ENCODE data around the gene MAPK1IP1L.
"Not testable (repeated sequence)": the region's sequence is repeated elsewhere in the genome, so short reads cannot be mapped to it uniquely, and the experiment has no call there.

MAPK1IP1L gene

DNA sequence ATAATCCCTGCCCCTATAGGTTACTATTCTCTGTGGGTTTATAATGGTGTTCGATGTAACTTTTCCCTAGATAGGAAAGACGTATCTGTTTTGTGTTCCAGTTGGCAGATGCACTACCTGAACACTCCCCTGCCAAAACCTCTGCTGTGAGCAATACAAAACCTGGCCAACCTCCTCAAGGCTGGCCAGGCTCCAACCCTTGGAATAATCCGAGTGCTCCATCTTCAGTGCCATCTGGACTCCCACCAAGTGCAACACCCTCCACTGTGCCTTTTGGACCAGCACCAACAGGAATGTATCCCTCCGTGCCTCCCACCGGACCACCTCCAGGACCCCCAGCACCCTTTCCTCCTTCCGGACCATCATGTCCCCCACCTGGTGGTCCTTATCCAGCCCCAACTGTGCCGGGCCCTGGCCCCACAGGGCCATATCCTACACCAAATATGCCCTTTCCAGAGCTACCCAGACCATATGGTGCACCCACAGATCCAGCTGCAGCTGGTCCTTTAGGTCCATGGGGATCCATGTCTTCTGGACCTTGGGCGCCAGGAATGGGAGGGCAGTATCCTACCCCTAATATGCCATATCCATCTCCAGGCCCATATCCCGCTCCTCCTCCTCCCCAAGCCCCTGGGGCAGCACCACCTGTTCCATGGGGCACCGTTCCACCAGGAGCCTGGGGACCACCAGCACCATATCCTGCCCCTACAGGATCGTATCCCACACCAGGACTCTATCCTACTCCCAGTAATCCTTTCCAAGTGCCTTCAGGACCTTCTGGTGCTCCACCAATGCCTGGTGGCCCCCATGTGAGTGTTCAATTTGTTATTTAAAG, 11.3 kb downstream of the MAPK1IP1L start:
- peaks cover 51% of the 10 kb centered on the region for H3K79me2 ChIP-seq (ENCODE audit: control insufficient read depth, low read length)

DNA sequence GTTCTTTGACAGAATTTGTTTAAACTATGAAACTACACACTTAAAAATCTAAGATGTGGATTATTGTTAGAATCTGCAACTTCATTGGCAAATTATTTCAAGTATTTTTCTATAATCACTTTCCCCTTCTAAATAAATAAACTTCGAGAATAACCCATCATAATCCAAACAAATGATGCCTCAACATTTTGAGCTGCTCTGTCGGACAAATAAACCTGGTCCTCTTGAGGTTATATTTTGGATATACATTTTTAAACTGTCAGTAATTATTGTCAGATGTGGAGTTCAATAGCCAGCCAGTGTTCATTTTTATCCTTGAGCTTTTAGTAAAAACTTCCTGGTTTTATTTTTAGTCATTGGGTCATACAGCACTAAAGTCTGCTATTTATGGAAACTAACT, 13.4 kb downstream of the MAPK1IP1L start:
- H3K27me3 ChIP-seq (ENCODE audit: control insufficient read depth, low read length); H3K4me2 ChIP-seq (ENCODE audit: low read length); H3K4me1 ChIP-seq (ENCODE audit: control insufficient read depth, low read length); H3K4me3 ChIP-seq (ENCODE audit: low read length); H3K27ac ChIP-seq (ENCODE audit: low read depth, low read length); H3K9me3 ChIP-seq (ENCODE audit: control insufficient read depth, insufficient read depth, low read length); H3K9me2 ChIP-seq (replicated peaks; ENCODE audit: control insufficient read depth, low read length); H4K20me1 ChIP-seq (ENCODE audit: control insufficient read depth, insufficient read depth, low read depth, low read length): not testable (repeated sequence)
- Histone ChIP-seq H3K79me2 (ENCODE audit: control insufficient read depth, low read length) (peaks cover 29% of the 10 kb centered on the region), H3F3A (ENCODE audit: control insufficient read depth, insufficient read depth) (peaks cover 29% of the 10 kb centered on the region), H3K36me3 (ENCODE audit: control insufficient read depth, low read length) (peaks cover 67% of the 10 kb centered on the region)

More for the DNA sequence above, 11.3 kb downstream of the MAPK1IP1L start:
- Histone ChIP-seq H3K27me3 (ENCODE audit: control insufficient read depth, low read length) (no peaks in the 10 kb centered on the region), H3K27ac (ENCODE audit: low read depth, low read length) (no peak overlapping the region), H3K4me3 (ENCODE audit: low read length) (no peak overlapping the region), H4K20me1 (ENCODE audit: control insufficient read depth, insufficient read depth, low read depth, low read length) (peaks cover 10% of the 10 kb centered on the region), H3K36me3 (ENCODE audit: control insufficient read depth, low read length) (peaks cover 76% of the 10 kb centered on the region), H3K4me1 (ENCODE audit: control insufficient read depth, low read length) (no peaks in the 10 kb centered on the region), H3K9me3 (ENCODE audit: control insufficient read depth, insufficient read depth, low read length) (no peaks in the 10 kb centered on the region), H3F3A (ENCODE audit: control insufficient read depth, insufficient read depth) (peaks cover 11% of the 10 kb centered on the region; the same call in 1 of the 2 replicates), H3K9me2 (replicated peaks; ENCODE audit: control insufficient read depth, low read length) (no peaks in the 10 kb centered on the region), H3K4me2 (ENCODE audit: low read length) (no peak overlapping the region)
- TF ChIP-seq, protein P1, sequence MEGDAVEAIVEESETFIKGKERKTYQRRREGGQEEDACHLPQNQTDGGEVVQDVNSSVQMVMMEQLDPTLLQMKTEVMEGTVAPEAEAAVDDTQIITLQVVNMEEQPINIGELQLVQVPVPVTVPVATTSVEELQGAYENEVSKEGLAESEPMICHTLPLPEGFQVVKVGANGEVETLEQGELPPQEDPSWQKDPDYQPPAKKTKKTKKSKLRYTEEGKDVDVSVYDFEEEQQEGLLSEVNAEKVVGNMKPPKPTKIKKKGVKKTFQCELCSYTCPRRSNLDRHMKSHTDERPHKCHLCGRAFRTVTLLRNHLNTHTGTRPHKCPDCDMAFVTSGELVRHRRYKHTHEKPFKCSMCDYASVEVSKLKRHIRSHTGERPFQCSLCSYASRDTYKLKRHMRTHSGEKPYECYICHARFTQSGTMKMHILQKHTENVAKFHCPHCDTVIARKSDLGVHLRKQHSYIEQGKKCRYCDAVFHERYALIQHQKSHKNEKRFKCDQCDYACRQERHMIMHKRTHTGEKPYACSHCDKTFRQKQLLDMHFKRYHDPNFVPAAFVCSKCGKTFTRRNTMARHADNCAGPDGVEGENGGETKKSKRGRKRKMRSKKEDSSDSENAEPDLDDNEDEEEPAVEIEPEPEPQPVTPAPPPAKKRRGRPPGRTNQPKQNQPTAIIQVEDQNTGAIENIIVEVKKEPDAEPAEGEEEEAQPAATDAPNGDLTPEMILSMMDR (IDR thresholded peaks at IDR 0.05; ENCODE audit: low read depth, low read length, poor library complexity, severe bottlenecking) = no peak
- no peak for TF ChIP-seq EZH2phosphoT487 (IDR thresholded peaks at IDR 0.05; ENCODE audit: borderline replicate concordance, low read length)

DNA sequence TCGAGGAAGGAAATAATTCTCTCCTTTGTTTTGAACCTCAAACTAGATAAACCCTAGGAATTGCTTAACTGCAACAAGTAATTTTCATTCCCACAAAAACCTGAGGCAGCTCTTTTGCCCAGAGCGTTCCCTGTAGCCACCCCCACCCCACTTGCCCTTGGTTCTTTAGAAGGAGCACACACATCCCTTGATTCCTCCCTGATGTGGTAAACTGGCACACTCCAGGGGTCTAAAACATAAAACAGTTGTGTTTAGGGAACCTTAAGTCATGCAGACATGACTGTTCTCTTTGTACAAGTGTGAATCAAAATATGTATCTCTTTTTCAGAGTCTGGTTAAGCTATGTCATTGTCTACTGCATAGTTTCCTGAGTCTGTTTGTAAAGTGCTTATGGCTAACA, 14.0 kb downstream of the MAPK1IP1L start:
- peaks cover 32% of the 10 kb centered on the region for H3F3A ChIP-seq (ENCODE audit: control insufficient read depth, insufficient read depth)
- peaks cover 65% of the 10 kb centered on the region for H3K36me3 ChIP-seq (ENCODE audit: control insufficient read depth, low read length)
- H3K79me2 ChIP-seq (ENCODE audit: control insufficient read depth, low read length) = peaks cover 26% of the 10 kb centered on the region

DNA sequence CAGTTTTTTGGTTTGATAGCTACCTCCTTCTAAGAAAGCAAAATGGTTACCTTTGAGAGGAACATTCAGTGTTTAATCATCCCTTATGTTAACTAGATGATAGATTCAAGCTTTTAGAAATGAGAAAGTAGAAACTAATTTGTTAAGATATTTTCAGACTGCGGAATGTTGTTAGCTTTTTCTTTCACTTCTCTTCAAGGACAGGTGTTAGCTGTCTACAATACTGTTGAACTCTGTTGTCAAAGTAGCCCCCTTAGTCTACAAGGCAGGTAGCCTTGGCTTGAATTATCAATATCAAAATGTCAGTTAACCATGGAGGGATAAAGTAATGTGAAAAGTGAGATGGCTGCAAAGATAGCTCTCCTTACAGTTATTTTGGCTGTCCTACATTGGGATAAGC, 14.8 kb downstream of the MAPK1IP1L start:
- TF ChIP-seq, protein P1 (IDR thresholded peaks at IDR 0.05; ENCODE audit: low read depth, low read length, poor library complexity, severe bottlenecking) = no peak
- no peak for TF ChIP-seq EZH2phosphoT487 (IDR thresholded peaks at IDR 0.05; ENCODE audit: borderline replicate concordance, low read length)
- H4K20me1 ChIP-seq (ENCODE audit: control insufficient read depth, insufficient read depth, low read depth, low read length) = peaks cover 6% of the 10 kb centered on the region; the same call in 1 of the 2 replicates
- peaks cover 57% of the 10 kb centered on the region for H3K36me3 ChIP-seq (ENCODE audit: control insufficient read depth, low read length)
- H3K27ac ChIP-seq (ENCODE audit: low read depth, low read length) = no peak overlapping the region
- no peaks in the 10 kb centered on the region for H3K27me3 ChIP-seq (ENCODE audit: control insufficient read depth, low read length)
- no peak overlapping the region for H3K4me2 ChIP-seq (ENCODE audit: low read length)
- H3K4me3 ChIP-seq (ENCODE audit: low read length) = no peak overlapping the region
- peaks cover 32% of the 10 kb centered on the region for H3F3A ChIP-seq (ENCODE audit: control insufficient read depth, insufficient read depth)
- H3K4me1 ChIP-seq (ENCODE audit: control insufficient read depth, low read length) = peaks cover 7% of the 10 kb centered on the region
- H3K9me2 ChIP-seq (replicated peaks; ENCODE audit: control insufficient read depth, low read length) = no peaks in the 10 kb centered on the region
- no peaks in the 10 kb centered on the region for H3K9me3 ChIP-seq (ENCODE audit: control insufficient read depth, insufficient read depth, low read length)
- peaks cover 18% of the 10 kb centered on the region for H3K79me2 ChIP-seq (ENCODE audit: control insufficient read depth, low read length)

More for the DNA sequence above, 14.0 kb downstream of the MAPK1IP1L start:
- Histone ChIP-seq H3K4me2 (ENCODE audit: low read length) (no peak overlapping the region), H3K4me3 (ENCODE audit: low read length) (no peak overlapping the region), H3K27me3 (ENCODE audit: control insufficient read depth, low read length) (no peaks in the 10 kb centered on the region), H3K9me2 (replicated peaks; ENCODE audit: control insufficient read depth, low read length) (no peaks in the 10 kb centered on the region), H3K27ac (ENCODE audit: low read depth, low read length) (no peak overlapping the region), H3K4me1 (ENCODE audit: control insufficient read depth, low read length) (no peaks in the 10 kb centered on the region), H4K20me1 (ENCODE audit: control insufficient read depth, insufficient read depth, low read depth, low read length) (peaks cover 2% of the 10 kb centered on the region; the same call in 1 of the 2 replicates), H3K9me3 (ENCODE audit: control insufficient read depth, insufficient read depth, low read length) (no peaks in the 10 kb centered on the region)
- no peak for TF ChIP-seq EZH2phosphoT487 (IDR thresholded peaks at IDR 0.05; ENCODE audit: borderline replicate concordance, low read length)
- TF ChIP-seq, protein P1 (IDR thresholded peaks at IDR 0.05; ENCODE audit: low read depth, low read length, poor library complexity, severe bottlenecking) = no peak
